Activated CD8-positive, alpha-beta memory T cell treated with anti-CD3 and anti-CD28 coated beads, Interleukin-2, amount 50 U/mL, for 1 hour (primary cell): ENCODE results near the gene CBX6.

ENCODE experiments used
- DNase-seq: peaks from one replicate; pipeline ENCODE4 v3.0.0-alpha.2; 2020; ENCODE audit errors: extremely low read depth

CBX6 gene

GRCh38 chr22:38819387-38819940, 52.6 kb downstream of the CBX6 start:
- DNase-seq: no peak

DNA sequence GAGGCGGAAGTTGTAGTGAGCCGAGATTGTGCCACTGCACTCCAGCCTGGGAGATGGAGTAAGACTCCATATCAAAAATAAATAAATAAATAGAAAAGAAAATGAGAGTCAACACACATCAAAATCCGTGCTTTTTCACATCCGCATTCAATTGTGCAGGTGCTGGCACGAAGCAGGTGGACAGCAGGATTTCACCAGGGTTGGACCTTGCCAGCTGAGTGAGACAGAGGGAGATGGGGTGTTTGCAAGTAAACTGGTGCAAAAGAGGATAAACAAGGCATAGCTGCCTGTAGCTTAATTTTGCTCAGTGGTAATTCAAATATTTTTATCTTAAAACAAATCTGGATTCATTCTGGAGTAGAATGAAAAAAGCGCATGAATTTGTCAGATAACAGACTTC, 54.8 kb downstream of the CBX6 start:
- DNase-seq: no peak

DNA sequence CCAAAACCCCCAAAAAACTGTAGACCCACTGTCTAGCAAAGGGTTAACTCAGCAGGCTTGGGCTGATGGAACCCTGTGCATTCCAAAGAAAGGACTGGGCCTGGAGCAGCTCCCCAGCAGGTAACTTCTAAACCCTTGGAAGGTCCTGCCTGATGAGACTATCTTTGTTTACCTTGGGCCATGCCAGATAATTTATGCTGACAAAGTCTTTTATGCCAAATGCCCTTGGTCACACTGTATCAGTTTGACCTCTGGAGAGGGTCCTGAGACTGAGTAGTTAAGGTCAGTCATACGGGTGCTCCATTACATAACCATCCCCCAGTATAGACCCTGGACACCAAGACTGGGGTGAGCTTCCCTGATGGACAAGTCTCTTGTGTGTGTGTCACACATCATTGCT, 56.2 kb downstream of the CBX6 start:
- DNase-seq: no peak
